Choroid plexus epithelial cell (primary cell): ENCODE data around the gene KIF18B.

Experiments used
- DNase-seq: peaks from one replicate; pipeline ENCODE4 v3.0.0-alpha.2; 2010; ENCODE audit warnings: low read depth
- H3K4me3 ChIP-seq: 2 replicates; pipeline ENCODE4 v1.5.1; 2011; ENCODE audit warnings: low read depth, mild to moderate bottlenecking, control low read depth, low read length, moderate library complexity
- TF ChIP-seq, protein P1 (sequence below): conservative IDR thresholded peaks from 2 replicates; pipeline ENCODE4 v1.5.1; 2011; ENCODE audit warnings: low read depth, mild to moderate bottlenecking, control low read depth, inconsistent platforms, low read length, moderate library complexity

KIF18B gene

DNA sequence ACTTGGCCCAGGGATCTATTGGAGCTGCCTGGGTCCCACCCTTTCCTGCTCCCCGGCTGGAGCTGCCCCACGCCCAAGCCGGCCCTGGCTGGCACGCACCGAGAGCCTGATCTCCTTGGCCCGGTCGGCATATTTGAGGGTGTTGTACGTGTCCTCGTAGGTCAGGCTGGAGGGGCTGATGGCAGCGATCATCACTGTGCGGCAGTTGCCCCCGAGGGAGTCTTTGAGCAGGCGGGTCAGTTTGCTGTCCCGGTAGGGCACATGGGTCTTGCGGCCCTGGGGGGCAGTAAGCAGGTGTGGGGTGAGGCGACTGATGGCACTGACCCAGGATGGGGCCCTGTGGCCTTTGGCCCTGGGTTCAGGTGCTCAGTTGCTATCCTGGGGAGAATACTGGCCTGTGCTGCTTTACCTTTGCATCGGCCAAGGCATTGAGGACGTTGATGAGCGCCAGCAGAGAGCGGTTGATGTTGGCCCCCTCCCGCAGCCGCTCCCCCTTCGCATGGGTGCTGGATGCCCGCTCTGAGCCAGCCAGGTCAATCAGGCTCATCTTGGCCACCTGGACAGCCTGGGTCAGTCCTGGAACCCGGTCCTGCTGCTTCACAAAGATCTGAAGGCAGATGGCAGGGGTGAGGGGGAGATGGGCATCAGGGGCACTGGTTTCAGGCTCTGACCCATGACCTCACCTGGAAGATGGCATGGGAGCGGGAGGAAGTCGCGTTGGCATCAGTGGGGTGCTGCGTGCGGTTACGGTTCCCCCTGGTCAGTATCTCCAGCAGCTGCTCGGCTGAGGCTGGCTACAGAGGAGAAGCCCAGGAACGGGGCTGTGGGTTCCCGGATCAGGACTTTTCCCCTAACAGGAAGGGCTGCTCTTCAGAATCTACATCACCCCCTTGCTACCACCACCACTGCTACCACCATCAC, 13.5 kb downstream of the KIF18B start:
- TF ChIP-seq, protein P1, sequence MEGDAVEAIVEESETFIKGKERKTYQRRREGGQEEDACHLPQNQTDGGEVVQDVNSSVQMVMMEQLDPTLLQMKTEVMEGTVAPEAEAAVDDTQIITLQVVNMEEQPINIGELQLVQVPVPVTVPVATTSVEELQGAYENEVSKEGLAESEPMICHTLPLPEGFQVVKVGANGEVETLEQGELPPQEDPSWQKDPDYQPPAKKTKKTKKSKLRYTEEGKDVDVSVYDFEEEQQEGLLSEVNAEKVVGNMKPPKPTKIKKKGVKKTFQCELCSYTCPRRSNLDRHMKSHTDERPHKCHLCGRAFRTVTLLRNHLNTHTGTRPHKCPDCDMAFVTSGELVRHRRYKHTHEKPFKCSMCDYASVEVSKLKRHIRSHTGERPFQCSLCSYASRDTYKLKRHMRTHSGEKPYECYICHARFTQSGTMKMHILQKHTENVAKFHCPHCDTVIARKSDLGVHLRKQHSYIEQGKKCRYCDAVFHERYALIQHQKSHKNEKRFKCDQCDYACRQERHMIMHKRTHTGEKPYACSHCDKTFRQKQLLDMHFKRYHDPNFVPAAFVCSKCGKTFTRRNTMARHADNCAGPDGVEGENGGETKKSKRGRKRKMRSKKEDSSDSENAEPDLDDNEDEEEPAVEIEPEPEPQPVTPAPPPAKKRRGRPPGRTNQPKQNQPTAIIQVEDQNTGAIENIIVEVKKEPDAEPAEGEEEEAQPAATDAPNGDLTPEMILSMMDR, result no peak
- DNase-seq, result no peak
- no peak overlapping the region for H3K4me3 ChIP-seq

DNA sequence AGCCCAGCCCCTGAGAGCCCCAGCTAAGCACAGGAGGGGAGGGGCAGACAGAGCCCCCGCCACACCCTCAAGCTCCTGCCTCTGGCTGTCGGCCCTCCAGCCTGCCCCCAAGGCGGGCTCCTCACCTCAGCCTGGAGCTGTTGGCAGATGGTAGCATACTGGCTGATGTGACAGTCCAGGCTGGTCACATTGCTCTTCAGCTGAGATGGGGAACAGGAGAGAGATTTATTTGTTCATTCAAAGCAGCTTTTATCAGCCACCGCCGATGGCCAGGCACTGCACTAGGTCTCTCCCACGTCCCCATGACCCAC, 14.8 kb downstream of the KIF18B start:
- no peak for DNase-seq
- H3K4me3 ChIP-seq, result no peak overlapping the region
- TF ChIP-seq, protein P1, result no peak

DNA sequence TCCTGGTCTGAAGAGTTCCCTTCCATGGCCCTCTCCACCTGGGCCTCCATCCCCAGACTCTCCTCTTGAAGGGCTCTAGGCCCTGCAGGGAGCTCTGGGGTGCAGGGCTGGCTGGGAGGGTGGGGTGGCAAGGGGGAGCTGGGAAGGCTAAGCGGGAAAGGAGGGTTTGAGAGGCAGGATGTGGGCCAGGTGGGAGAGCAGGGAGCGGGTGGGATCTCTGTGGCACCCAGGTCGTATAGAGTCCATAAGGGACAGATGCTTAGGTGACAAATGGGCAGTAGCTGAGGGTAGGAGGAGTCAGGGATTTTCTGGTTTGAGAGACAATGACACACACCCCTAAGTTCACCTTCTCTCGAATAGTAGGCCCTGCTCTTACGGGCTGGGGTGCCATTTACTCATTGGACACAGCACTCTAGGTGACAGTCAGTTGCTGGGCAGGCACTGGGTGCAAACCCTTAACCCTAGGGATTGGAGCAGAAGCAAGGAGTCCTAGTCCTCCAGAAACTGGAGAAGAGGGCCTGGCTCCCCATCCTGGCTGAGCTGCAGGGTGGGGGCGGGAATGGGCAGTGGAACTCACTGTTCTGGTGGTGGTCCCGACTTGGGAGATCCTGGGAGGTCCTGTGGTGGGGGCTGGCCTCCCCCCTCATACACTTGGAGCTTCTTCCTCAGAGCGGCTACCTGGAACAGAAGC, 15.3 kb downstream of the KIF18B start:
- no peak overlapping the region for H3K4me3 ChIP-seq
- no peak for DNase-seq
- TF ChIP-seq, protein P1, result no peak

DNA sequence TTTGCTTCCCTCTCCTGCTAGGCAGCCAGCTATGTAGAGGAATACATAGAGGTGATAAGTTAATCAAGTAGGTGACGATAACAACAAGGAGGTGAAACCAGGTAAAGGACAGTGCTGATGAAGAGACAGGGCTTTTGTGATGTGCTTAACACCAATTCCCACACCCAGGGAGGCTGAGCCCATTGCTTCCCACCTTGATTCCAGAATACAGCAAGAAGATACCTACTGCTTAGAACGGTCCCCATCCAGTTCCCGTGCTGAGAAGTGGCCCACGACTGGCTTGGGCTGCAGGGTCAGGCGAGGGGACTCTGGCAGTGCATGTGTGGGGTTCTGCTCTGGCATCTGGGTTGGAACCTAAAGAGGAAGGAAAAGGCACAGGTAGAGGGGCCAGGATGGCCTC, 16.2 kb downstream of the KIF18B start:
- no peak overlapping the region for H3K4me3 ChIP-seq
- DNase-seq, result no peak
- TF ChIP-seq, protein P1, result no peak

DNA sequence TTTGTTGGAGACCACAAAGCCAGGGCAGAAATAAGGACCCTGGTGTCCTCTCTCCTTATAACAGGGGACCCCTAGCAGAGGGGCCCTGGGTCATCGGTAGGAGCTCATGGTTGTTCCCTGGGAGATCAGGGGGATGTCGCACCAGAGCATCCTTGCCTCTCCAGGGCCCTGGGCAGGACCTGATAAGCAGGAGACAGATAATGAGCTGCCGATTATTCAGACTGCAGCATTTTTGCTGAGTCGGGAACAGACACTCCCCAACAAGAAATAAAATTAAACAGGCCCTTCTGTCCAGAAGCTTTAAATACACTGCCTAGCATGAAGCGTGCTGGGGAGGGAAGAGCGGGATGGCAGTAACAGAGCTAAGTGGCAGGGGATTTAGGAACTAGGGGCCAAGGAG, 16.9 kb downstream of the KIF18B start:
- TF ChIP-seq, protein P1, result no peak
- no peak overlapping the region for H3K4me3 ChIP-seq
- DNase-seq, result no peak

DNA sequence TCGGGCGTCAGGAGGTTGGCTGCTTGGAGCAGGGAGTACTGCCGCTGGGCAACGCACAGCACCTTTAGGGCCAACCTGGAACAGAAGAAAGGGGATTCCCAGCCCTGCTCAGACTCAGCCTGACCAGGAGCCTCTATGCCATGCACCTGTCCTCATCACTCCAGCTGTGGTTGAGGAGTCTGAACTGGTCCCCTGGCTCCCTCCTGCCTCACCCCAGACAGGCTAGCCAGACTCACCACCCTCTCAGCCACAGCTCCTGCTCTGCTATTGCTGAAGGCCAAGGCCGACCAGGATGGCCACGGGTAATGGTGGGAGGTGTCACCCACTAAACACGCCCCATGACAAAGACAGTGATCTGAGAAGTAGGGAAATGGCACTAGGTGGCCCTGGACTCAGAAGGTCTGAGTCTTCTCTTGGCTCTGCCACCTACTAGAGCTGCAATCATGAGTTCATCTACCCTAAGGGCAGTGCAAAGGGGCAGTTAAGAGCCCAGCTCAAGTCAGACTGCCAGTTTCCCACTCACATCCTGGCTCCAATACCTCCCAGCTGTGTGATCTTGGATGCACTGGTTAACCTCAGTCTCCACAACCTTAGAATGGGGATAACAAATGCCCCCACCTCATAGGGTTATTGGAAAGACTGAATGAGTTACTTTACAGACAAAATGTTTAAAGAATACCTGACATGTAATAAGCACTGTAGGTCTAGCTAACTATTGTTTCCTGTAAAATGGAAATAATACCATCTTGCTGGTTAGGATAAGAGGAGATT, 18.4 kb downstream of the KIF18B start:
- H3K4me3 ChIP-seq, result no peak overlapping the region
- TF ChIP-seq, protein P1, result no peak
- no peak for DNase-seq
